Upper lobe of right lung (tissue), 1 donor: Measurements from ENCODE around the gene C1orf21. TPM values are rescaled to one million over a fixed set of nuclear protein-coding genes. Genes with fewer than 3 reads are reported as not detected.

ENCODE experiments used
- ATAC-seq: fragments of 200-7000 bp; cut with Tn5 transposase; one replicate; pipeline ENCODE4 v1.9.1; 2020; ENCODE audit warnings: mild to moderate bottlenecking, moderate library complexity
- DNase-seq: peaks from one replicate; pipeline ENCODE4 v3.0.0-alpha.2; 2020
- H3K27ac ChIP-seq: fragments of 200-600 bp; one replicate; pipeline ENCODE4 v1.8.0; 2022
- H3K27me3 ChIP-seq: fragments of 200-600 bp; one replicate; pipeline ENCODE4 v1.8.0; 2022; ENCODE audit warnings: mild to moderate bottlenecking
- H3K36me3 ChIP-seq: fragments of 200-600 bp; one replicate; pipeline ENCODE4 v1.8.0; 2022
- H3K4me1 ChIP-seq: fragments of 200-600 bp; one replicate; pipeline ENCODE4 v1.8.0; 2022
- H3K4me3 ChIP-seq: fragments of 200-600 bp; one replicate; pipeline ENCODE4 v1.8.0; 2022; ENCODE audit warnings: mild to moderate bottlenecking
- H3K9me3 ChIP-seq: fragments of 200-600 bp; one replicate; pipeline ENCODE4 v1.8.0; 2022
- CTCF ChIP-seq: fragments of 200-600 bp; IDR thresholded peaks from one replicate; pipeline ENCODE4 v1.8.0; 2022; ENCODE audit warnings: antibody characterized with exemption
- intact Hi-C: fragments of 100-400 bp; cut with DNase I; formaldehyde crosslinking; loops from one replicate; pipeline ENCODE4 v1.11.0; 2022
- total RNA-seq: library from RNA; stranded (reverse); fragmentation: NEBNext Ultra II Directional; extraction: Animal tissue kit (Norgen Biotek cat#: 25700); gene quantifications from one replicate; pipeline ENCODE4 v1.2.1, GENCODE V29; 2021
- donor health status: DM: no; HTN: yes; CAD: no; lungs with severe emphysema.

The C1orf21 gene
- total RNA-seq, 1 donor from 2014 or later: 78.8 TPM

- TF ChIP-seq CTCF: no peak
- ATAC-seq: no peak
- Histone ChIP-seq H3K9me3 (no peaks in the 10 kb centered on the region), H3K36me3 (no peaks in the 10 kb centered on the region), H3K4me3 (no peak overlapping the region), H3K27me3 (no peaks in the 10 kb centered on the region), H3K27ac (no peak overlapping the region), H3K4me1 (peaks cover 21% of the 10 kb centered on the region)
- DNase-seq: no peak
- intact Hi-C loops: no loop called here
Observed at GRCh38 chr1:184533915-184534314, 147.1 kb downstream of the C1orf21 start.

- no peak for TF ChIP-seq CTCF
- Histone ChIP-seq H3K27ac (peak overlapping the region; percentile 71), H3K4me3 (no peak overlapping the region), H3K4me1 (peaks cover 21% of the 10 kb centered on the region), H3K27me3 (no peaks in the 10 kb centered on the region), H3K36me3 (no peaks in the 10 kb centered on the region), H3K9me3 (no peaks in the 10 kb centered on the region)
- ATAC-seq (no peak), DNase-seq (no peak)
- intact Hi-C loops: no loop called here
Observed at GRCh38 chr1:184534690-184535089, 147.9 kb downstream of the C1orf21 start.

GRCh38 chr1:184535191-184535970, 148.6 kb downstream of the C1orf21 start:
- DNase-seq: no peak
- H3K36me3 ChIP-seq: no peaks in the 10 kb centered on the region
- no peak for TF ChIP-seq CTCF
- peaks cover 21% of the 10 kb centered on the region for H3K4me1 ChIP-seq
- intact Hi-C loops: no loop called here
- no peak overlapping the region for H3K4me3 ChIP-seq
- H3K27me3 ChIP-seq: no peaks in the 10 kb centered on the region
- ATAC-seq: peak; percentile 34
- no peaks in the 10 kb centered on the region for H3K9me3 ChIP-seq
- peak overlapping the region; percentile 71 for H3K27ac ChIP-seq

- no peak for TF ChIP-seq CTCF
- DNase-seq (no peak), ATAC-seq (no peak)
- no peaks in the 10 kb centered on the region for H3K36me3 ChIP-seq
- peak overlapping the region; percentile 71 for H3K27ac ChIP-seq
- H3K4me1 ChIP-seq: peaks cover 18% of the 10 kb centered on the region
- no peaks in the 10 kb centered on the region for H3K27me3 ChIP-seq
- H3K4me3 ChIP-seq: no peak overlapping the region
- intact Hi-C loops: no loop called here
- no peaks in the 10 kb centered on the region for H3K9me3 ChIP-seq
Observed at GRCh38 chr1:184536246-184536985, 149.6 kb downstream of the C1orf21 start.

GRCh38 chr1:184539580-184539979, 152.8 kb downstream of the C1orf21 start:
- ATAC-seq (no peak), DNase-seq (no peak)
- Histone ChIP-seq H3K9me3 (no peaks in the 10 kb centered on the region), H3K4me3 (no peak overlapping the region), H3K36me3 (no peaks in the 10 kb centered on the region), H3K27ac (no peak overlapping the region), H3K4me1 (no peaks in the 10 kb centered on the region), H3K27me3 (no peaks in the 10 kb centered on the region)
- no peak for TF ChIP-seq CTCF
- intact Hi-C loops: no loop called here
